ENCODE data around the gene MOCOS.

Gene MOCOS

DNA sequence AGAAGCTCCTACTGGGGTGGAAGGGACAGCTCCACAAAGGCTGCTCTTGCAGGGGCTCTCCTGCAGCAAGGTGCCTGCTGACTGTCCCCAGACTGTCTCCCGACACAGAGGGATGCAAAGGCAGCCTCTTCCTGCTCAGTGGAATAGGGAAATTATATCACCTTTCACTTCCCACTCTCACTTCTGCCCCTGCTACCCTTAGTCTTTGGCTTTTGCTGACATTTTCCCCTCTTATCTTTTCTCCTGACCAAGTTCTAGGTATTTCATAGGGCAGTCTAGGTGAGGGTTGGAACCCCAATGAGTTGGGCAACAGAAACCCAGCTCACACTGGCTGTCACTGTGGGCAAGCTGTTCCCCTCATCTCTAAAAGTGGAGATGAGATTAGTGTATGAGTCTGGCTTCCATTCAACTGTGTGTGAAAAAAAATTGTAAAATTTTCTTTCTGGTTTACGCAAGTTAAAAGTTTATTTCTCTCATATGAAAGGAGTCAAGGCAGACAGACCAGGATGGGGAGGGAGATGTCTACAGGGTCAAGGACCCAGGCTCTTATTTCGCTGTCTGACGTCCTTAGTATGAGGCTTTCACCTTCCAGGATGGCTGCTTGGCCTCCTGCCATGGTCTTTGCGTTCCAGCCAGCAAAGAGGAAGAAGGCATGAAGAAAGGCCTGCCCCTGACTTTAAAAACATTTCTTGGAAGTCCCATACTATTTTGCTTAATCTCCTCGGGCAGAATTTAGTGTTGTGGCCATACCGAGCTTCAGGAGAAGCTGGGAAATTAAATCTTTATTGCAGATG, 7.5 kb upstream of the MOCOS start:
- TF ChIP-seq FOXM1 (IDR thresholded peaks at IDR 0.05; ENCODE audit: borderline replicate concordance, low read depth) (no peak), CEBPB (IDR thresholded peaks at IDR 0.05) (no peak), EP300 (IDR thresholded peaks at IDR 0.05; ENCODE audit: borderline replicate concordance) (no peak), NFIC (IDR thresholded peaks at IDR 0.05) (peak; percentile 58), YY1 (IDR thresholded peaks at IDR 0.05; ENCODE audit: low read depth) (no peak), RAD21 (IDR thresholded peaks at IDR 0.05; ENCODE audit: low read depth) (no peak), TAF1 (IDR thresholded peaks at IDR 0.05; ENCODE audit: low read depth) (no peak), TEAD4 (IDR thresholded peaks at IDR 0.05) (peak; percentile 54; the same call in 1 of the 2 replicates), ZBTB7A (IDR thresholded peaks at IDR 0.05; ENCODE audit: low read depth) (no peak), CREB1 (IDR thresholded peaks at IDR 0.05; ENCODE audit: low read depth) (no peak), TCF12 (IDR thresholded peaks at IDR 0.05; ENCODE audit: low read depth) (no peak), EGR1 (IDR thresholded peaks at IDR 0.05) (no peak)
- TF ChIP-seq, protein P1, sequence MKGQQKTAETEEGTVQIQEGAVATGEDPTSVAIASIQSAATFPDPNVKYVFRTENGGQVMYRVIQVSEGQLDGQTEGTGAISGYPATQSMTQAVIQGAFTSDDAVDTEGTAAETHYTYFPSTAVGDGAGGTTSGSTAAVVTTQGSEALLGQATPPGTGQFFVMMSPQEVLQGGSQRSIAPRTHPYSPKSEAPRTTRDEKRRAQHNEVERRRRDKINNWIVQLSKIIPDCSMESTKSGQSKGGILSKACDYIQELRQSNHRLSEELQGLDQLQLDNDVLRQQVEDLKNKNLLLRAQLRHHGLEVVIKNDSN (IDR thresholded peaks at IDR 0.05): no peak
- TF ChIP-seq, protein P2, sequence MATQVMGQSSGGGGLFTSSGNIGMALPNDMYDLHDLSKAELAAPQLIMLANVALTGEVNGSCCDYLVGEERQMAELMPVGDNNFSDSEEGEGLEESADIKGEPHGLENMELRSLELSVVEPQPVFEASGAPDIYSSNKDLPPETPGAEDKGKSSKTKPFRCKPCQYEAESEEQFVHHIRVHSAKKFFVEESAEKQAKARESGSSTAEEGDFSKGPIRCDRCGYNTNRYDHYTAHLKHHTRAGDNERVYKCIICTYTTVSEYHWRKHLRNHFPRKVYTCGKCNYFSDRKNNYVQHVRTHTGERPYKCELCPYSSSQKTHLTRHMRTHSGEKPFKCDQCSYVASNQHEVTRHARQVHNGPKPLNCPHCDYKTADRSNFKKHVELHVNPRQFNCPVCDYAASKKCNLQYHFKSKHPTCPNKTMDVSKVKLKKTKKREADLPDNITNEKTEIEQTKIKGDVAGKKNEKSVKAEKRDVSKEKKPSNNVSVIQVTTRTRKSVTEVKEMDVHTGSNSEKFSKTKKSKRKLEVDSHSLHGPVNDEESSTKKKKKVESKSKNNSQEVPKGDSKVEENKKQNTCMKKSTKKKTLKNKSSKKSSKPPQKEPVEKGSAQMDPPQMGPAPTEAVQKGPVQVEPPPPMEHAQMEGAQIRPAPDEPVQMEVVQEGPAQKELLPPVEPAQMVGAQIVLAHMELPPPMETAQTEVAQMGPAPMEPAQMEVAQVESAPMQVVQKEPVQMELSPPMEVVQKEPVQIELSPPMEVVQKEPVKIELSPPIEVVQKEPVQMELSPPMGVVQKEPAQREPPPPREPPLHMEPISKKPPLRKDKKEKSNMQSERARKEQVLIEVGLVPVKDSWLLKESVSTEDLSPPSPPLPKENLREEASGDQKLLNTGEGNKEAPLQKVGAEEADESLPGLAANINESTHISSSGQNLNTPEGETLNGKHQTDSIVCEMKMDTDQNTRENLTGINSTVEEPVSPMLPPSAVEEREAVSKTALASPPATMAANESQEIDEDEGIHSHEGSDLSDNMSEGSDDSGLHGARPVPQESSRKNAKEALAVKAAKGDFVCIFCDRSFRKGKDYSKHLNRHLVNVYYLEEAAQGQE (IDR thresholded peaks at IDR 0.05; ENCODE audit: low read depth): no peak
- TF ChIP-seq, protein P3, sequence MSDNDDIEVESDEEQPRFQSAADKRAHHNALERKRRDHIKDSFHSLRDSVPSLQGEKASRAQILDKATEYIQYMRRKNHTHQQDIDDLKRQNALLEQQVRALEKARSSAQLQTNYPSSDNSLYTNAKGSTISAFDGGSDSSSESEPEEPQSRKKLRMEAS (IDR thresholded peaks at IDR 0.05): no peak

DNA sequence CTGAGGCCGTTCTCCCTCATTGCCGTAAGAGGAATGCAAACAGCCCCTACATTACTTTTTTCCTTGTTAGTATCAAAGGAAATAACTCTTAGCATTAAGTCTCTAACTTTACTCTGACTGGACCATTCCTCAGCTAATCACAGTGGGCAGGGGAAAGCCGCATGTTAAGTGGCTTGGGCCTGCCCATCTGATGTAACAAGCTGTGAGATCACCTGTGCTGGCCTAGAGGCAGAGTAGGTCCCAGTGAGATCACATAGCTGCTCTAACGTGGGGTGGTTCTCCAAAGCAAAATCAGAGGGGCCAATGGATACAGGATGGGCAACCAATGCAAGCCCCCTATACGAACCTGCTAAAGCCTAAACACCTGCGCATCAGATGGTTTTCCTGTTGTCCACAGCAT, 5.9 kb upstream of the MOCOS start:
- TF ChIP-seq, protein P2 (IDR thresholded peaks at IDR 0.05; ENCODE audit: low read depth): no peak
- TF ChIP-seq CREB1 (IDR thresholded peaks at IDR 0.05; ENCODE audit: low read depth): no peak
- TF ChIP-seq TEAD4 (IDR thresholded peaks at IDR 0.05): no peak
- TF ChIP-seq, protein P1 (IDR thresholded peaks at IDR 0.05): no peak
- TF ChIP-seq, protein P3 (IDR thresholded peaks at IDR 0.05): no peak
- no peak for TF ChIP-seq NFIC (IDR thresholded peaks at IDR 0.05)
- no peak for TF ChIP-seq ZBTB7A (IDR thresholded peaks at IDR 0.05; ENCODE audit: low read depth)
- no peak for TF ChIP-seq RAD21 (IDR thresholded peaks at IDR 0.05; ENCODE audit: low read depth)
- TF ChIP-seq YY1 (IDR thresholded peaks at IDR 0.05; ENCODE audit: low read depth): no peak
- TF ChIP-seq TAF1 (IDR thresholded peaks at IDR 0.05; ENCODE audit: low read depth): no peak
- TF ChIP-seq TCF12 (IDR thresholded peaks at IDR 0.05; ENCODE audit: low read depth): no peak
- no peak for TF ChIP-seq EP300 (IDR thresholded peaks at IDR 0.05; ENCODE audit: borderline replicate concordance)
- TF ChIP-seq CEBPB (IDR thresholded peaks at IDR 0.05): no peak
- TF ChIP-seq EGR1 (IDR thresholded peaks at IDR 0.05): no peak
- no peak for TF ChIP-seq FOXM1 (IDR thresholded peaks at IDR 0.05; ENCODE audit: borderline replicate concordance, low read depth)

DNA sequence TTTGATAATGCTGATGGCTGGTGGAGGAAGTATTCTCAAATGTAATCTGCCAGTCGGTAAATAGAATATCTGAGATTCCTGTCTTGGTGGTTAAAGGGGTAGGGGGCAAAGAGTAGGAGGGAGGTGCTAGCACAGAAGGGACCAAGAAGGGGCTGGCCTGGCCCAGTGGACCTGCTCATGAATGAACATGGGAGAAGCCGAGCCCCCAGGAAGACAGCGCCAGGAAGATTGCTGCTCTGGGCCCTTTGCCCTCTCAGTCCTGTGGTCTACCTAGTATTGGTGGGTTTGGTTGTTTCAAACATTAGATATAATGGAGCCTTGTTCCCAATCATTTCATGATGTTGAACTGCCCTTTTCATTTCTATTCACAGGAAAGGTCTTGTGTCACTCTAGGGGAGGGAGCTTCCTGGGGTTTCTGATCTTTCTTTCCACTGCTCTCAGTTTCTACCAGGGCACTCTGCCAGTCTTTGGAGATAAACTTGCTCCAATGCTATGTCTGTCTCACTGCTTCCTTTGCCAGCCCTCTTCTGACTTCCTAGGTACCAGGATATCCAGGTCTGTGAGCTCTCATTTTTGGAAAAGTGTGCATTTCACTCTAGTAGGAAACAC, 5.3 kb upstream of the MOCOS start:
- TF ChIP-seq YY1 (IDR thresholded peaks at IDR 0.05; ENCODE audit: low read depth) (no peak), TCF12 (IDR thresholded peaks at IDR 0.05; ENCODE audit: low read depth) (no peak), NFIC (IDR thresholded peaks at IDR 0.05) (no peak), EGR1 (IDR thresholded peaks at IDR 0.05) (no peak), CREB1 (IDR thresholded peaks at IDR 0.05; ENCODE audit: low read depth) (no peak), CEBPB (IDR thresholded peaks at IDR 0.05) (no peak), TEAD4 (IDR thresholded peaks at IDR 0.05) (no peak), RAD21 (IDR thresholded peaks at IDR 0.05; ENCODE audit: low read depth) (no peak), TAF1 (IDR thresholded peaks at IDR 0.05; ENCODE audit: low read depth) (no peak), FOXM1 (IDR thresholded peaks at IDR 0.05; ENCODE audit: borderline replicate concordance, low read depth) (no peak), ZBTB7A (IDR thresholded peaks at IDR 0.05; ENCODE audit: low read depth) (no peak)
- TF ChIP-seq, protein P3 (IDR thresholded peaks at IDR 0.05): no peak
- TF ChIP-seq, protein P1 (IDR thresholded peaks at IDR 0.05): no peak
- TF ChIP-seq, protein P2 (IDR thresholded peaks at IDR 0.05; ENCODE audit: low read depth): no peak
